HepG2 (cell line): ENCODE measurements around the gene SLC38A1. TPM values are rescaled to one million over a fixed set of nuclear protein-coding genes. Genes with fewer than 3 reads are reported as not detected.

ENCODE experiments used
- CBFB ChIP-seq: sonication (generic); formaldehyde crosslinking; IDR thresholded peaks from 2 replicates; pipeline ENCODE4 v1.4.0; 2020; ENCODE audit warnings: missing genetic modification reagents
- HNRNPUL1 ChIP-seq: fragments of 200-400 bp; formaldehyde crosslinking; IDR thresholded peaks from 2 replicates; pipeline ENCODE4 v1.6.1; 2017; ENCODE audit warnings: low read depth, mild to moderate bottlenecking, low read length, moderate library complexity
- IKZF4 ChIP-seq: sonication (generic); formaldehyde crosslinking; IDR thresholded peaks from 2 replicates; pipeline ENCODE4 v1.5.1; 2020; ENCODE audit warnings: borderline replicate concordance, mild to moderate bottlenecking, low read depth, missing genetic modification reagents; ENCODE audit errors: not compliant biosample characterization
- KDM3A ChIP-seq: IDR thresholded peaks from 2 replicates; pipeline ENCODE4 v1.6.1; 2018; ENCODE audit warnings: low read depth, missing compliant biosample characterization
- MED13 ChIP-seq: sonication (generic); formaldehyde crosslinking; IDR thresholded peaks from 2 replicates; pipeline ENCODE4 v1.5.0; 2020; ENCODE audit warnings: missing genetic modification reagents
- NRL ChIP-seq: sonication (generic); formaldehyde crosslinking; IDR thresholded peaks from 2 replicates; pipeline ENCODE4 v1.5.0; 2020; ENCODE audit warnings: missing genetic modification reagents, mild to moderate bottlenecking, moderate library complexity, borderline replicate concordance
- RFX5 ChIP-seq: IDR thresholded peaks from 2 replicates; pipeline ENCODE4 v1.6.1; 2011; ENCODE audit warnings: low read depth, low read length, improper control_type of control experiment
- TAF15 ChIP-seq: fragments of 200-400 bp; formaldehyde crosslinking; IDR thresholded peaks from one replicate; pipeline ENCODE4 v1.6.1; 2018; ENCODE audit warnings: mild to moderate bottlenecking, low read depth, low read length; ENCODE audit not compliant: poor library complexity, severe bottlenecking
- TBX3 ChIP-seq: fragments of 450-650 bp; IDR thresholded peaks from 2 replicates; pipeline ENCODE4 v1.6.1; 2017; ENCODE audit warnings: antibody characterized with exemption, mild to moderate bottlenecking, inconsistent platforms, borderline replicate concordance
- THYN1 ChIP-seq: sonication (generic); formaldehyde crosslinking; IDR thresholded peaks from 2 replicates; pipeline ENCODE4 v1.8.1; 2023; ENCODE audit warnings: low read depth, mild to moderate bottlenecking, moderate library complexity, missing genetic modification reagents, borderline replicate concordance
- ZNF253 ChIP-seq: sonication (generic); formaldehyde crosslinking; IDR thresholded peaks from 2 replicates; pipeline ENCODE4 v1.8.0; 2022; ENCODE audit warnings: mild to moderate bottlenecking, missing genetic modification reagents, borderline replicate concordance
- ZNF296 ChIP-seq: sonication (generic); formaldehyde crosslinking; conservative IDR thresholded peaks from 2 replicates; pipeline ENCODE4 v1.5.0; 2020; ENCODE audit warnings: mild to moderate bottlenecking, missing genetic modification reagents
- ZNF564 ChIP-seq: sonication (generic); formaldehyde crosslinking; IDR thresholded peaks from 2 replicates; pipeline ENCODE4 v1.8.1; 2023; ENCODE audit warnings: mild to moderate bottlenecking, missing genetic modification reagents
- ZNF652 ChIP-seq: IDR thresholded peaks from 2 replicates; pipeline ENCODE4 v1.6.1; 2016; ENCODE audit warnings: low read depth, borderline replicate concordance
- ZNF777 ChIP-seq: sonication (generic); formaldehyde crosslinking; IDR thresholded peaks from 2 replicates; pipeline ENCODE4 v1.4.0; 2020; ENCODE audit warnings: missing genetic modification reagents
- polyA plus RNA-seq, 8 experiments: library from polyadenylated mRNA; depleted of rRNA in 3 of 8; stranded (reverse) in 7 of 8; unstranded in 1 of 8; fragments of >200 nt; fragmentation: Illumina TruSeq in 4 of 8; extraction: Trizol in 4 of 8; gene quantifications; 2 replicates each; pipeline versions ENCODE4 v1.2.1 to v1.2.3, GENCODE V29; 2011 to 2016; ENCODE audit warnings: low read depth in 4 of 8, missing spikeins in 1 of 8, mixed read lengths in 1 of 8; ENCODE audit not compliant: insufficient read depth in 1 of 8
- total RNA-seq, 5 experiments: library from RNA; depleted of rRNA; stranded (reverse); fragments of >200 nt; fragmentation: Illumina TruSeq; extraction: Trizol; gene quantifications; 2 replicates each; pipeline ENCODE4 v1.2.3, GENCODE V29; 2016; ENCODE audit warnings: low read depth in 1 of 5
- TF ChIP-seq, protein P1 (sequence below): sonication (generic); formaldehyde crosslinking; IDR thresholded peaks from 2 replicates; pipeline ENCODE4 v1.4.0; 2020; ENCODE audit warnings: missing genetic modification reagents
- TF ChIP-seq, protein P2 (sequence below): sonication (generic); formaldehyde crosslinking; conservative IDR thresholded peaks from 2 replicates; pipeline ENCODE4 v1.8.1; 2023; ENCODE audit warnings: missing genetic modification reagents
- TF ChIP-seq, protein P3 (sequence below): sonication (generic); formaldehyde crosslinking; IDR thresholded peaks from 2 replicates; pipeline ENCODE4 v1.5.1; 2020; ENCODE audit warnings: mild to moderate bottlenecking, missing genetic modification reagents, moderate library complexity
- TF ChIP-seq, protein P4 (sequence below): IDR thresholded peaks from 2 replicates; pipeline ENCODE4 v1.6.1; 2018; ENCODE audit warnings: missing genetic modification reagents
- TF ChIP-seq, protein P5 (sequence below): IDR thresholded peaks from 2 replicates; pipeline ENCODE4 v1.6.1; 2016; ENCODE audit warnings: missing genetic modification reagents, missing compliant biosample characterization

The SLC38A1 gene
- total and polyA plus RNA-seq, 2 of the 13 experiments (the other 11 are each of a cell fraction or from before 2014, with no cell fraction given) = 47.0 to 50.6 TPM

DNA sequence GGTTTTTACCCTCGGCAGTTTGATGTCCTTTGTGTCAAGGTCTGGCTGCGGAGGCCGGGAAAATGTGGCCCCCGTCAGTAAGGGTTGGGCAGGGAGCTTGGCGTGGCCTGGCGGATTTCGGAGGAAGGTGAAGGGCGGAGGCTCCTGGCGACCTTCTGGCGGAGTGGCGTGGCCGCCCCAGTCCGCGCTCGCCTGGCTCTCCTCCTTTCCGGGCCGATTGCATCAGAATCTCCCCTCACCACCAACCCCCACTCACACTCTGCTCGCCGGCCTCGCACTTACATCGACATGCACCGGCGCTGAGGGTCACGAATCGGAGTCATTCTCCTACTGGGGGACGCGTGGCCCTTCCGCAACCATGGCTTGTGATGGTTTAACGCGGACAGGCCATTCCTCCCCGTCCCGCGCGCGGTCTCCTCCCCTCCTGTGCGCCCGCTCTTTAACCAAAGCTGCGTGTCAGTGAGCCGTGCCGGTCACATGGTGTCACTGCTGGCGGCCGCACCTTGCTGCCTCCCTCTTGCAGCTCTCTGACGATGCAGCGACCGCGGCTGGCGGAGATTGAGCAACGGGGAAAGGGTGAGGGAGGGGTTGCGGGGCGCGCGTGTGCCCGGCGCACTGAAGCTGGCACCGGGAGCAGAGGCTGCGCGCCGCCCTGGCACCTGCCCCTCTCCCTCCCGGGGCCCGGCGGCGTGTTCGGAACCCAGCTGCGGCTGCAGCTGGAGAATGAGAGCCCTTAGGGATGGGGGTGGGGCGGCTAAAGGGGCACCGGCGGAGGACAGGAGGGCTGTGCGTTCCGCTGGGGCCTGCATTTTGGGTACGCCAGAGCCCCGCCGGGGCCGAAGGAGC lies at the start of gene SLC38A1 (continued):
- TF ChIP-seq, protein P1, sequence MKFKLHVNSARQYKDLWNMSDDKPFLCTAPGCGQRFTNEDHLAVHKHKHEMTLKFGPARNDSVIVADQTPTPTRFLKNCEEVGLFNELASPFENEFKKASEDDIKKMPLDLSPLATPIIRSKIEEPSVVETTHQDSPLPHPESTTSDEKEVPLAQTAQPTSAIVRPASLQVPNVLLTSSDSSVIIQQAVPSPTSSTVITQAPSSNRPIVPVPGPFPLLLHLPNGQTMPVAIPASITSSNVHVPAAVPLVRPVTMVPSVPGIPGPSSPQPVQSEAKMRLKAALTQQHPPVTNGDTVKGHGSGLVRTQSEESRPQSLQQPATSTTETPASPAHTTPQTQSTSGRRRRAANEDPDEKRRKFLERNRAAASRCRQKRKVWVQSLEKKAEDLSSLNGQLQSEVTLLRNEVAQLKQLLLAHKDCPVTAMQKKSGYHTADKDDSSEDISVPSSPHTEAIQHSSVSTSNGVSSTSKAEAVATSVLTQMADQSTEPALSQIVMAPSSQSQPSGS (CRISPR knock-in tag) = peak; percentile 45
- TF ChIP-seq ZNF652 (no peak), TAF15 (no peak), IKZF4 (CRISPR knock-in tag) (peak; percentile 90), ZNF777 (CRISPR knock-in tag) (no peak), MED13 (CRISPR knock-in tag) (peak; percentile 79), HNRNPUL1 (no peak), NRL (peak; percentile 89), ZNF564 (CRISPR knock-in tag) (peak; percentile 92), TBX3 (peak; percentile 48), KDM3A (CRISPR knock-in tag) (peak; percentile 90; the same call in 1 of the 2 replicates), CBFB (CRISPR knock-in tag) (peak; percentile 44; the same call in 1 of the 2 replicates), ZNF296 (CRISPR knock-in tag) (peak; percentile 87; the same call in 1 of the 2 replicates), ZNF253 (CRISPR knock-in tag) (peak; percentile 88), THYN1 (0 out of 2 replicates have a peak, but pooled peaks have one; percentile 39), RFX5 (no peak)
- TF ChIP-seq, protein P2, sequence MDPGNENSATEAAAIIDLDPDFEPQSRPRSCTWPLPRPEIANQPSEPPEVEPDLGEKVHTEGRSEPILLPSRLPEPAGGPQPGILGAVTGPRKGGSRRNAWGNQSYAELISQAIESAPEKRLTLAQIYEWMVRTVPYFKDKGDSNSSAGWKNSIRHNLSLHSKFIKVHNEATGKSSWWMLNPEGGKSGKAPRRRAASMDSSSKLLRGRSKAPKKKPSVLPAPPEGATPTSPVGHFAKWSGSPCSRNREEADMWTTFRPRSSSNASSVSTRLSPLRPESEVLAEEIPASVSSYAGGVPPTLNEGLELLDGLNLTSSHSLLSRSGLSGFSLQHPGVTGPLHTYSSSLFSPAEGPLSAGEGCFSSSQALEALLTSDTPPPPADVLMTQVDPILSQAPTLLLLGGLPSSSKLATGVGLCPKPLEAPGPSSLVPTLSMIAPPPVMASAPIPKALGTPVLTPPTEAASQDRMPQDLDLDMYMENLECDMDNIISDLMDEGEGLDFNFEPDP = no peak
- TF ChIP-seq, protein P3, sequence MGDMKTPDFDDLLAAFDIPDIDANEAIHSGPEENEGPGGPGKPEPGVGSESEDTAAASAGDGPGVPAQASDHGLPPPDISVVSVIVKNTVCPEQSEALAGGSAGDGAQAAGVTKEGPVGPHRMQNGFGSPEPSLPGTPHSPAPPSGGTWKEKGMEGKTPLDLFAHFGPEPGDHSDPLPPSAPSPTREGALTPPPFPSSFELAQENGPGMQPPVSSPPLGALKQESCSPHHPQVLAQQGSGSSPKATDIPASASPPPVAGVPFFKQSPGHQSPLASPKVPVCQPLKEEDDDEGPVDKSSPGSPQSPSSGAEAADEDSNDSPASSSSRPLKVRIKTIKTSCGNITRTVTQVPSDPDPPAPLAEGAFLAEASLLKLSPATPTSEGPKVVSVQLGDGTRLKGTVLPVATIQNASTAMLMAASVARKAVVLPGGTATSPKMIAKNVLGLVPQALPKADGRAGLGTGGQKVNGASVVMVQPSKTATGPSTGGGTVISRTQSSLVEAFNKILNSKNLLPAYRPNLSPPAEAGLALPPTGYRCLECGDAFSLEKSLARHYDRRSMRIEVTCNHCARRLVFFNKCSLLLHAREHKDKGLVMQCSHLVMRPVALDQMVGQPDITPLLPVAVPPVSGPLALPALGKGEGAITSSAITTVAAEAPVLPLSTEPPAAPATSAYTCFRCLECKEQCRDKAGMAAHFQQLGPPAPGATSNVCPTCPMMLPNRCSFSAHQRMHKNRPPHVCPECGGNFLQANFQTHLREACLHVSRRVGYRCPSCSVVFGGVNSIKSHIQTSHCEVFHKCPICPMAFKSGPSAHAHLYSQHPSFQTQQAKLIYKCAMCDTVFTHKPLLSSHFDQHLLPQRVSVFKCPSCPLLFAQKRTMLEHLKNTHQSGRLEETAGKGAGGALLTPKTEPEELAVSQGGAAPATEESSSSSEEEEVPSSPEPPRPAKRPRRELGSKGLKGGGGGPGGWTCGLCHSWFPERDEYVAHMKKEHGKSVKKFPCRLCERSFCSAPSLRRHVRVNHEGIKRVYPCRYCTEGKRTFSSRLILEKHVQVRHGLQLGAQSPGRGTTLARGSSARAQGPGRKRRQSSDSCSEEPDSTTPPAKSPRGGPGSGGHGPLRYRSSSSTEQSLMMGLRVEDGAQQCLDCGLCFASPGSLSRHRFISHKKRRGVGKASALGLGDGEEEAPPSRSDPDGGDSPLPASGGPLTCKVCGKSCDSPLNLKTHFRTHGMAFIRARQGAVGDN (CRISPR knock-in tag) = peak; percentile 100
- TF ChIP-seq, protein P4, sequence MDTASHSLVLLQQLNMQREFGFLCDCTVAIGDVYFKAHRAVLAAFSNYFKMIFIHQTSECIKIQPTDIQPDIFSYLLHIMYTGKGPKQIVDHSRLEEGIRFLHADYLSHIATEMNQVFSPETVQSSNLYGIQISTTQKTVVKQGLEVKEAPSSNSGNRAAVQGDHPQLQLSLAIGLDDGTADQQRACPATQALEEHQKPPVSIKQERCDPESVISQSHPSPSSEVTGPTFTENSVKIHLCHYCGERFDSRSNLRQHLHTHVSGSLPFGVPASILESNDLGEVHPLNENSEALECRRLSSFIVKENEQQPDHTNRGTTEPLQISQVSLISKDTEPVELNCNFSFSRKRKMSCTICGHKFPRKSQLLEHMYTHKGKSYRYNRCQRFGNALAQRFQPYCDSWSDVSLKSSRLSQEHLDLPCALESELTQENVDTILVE (CRISPR knock-in tag) = peak; percentile 69; the same call in 1 of the 2 replicates
- TF ChIP-seq, protein P5, sequence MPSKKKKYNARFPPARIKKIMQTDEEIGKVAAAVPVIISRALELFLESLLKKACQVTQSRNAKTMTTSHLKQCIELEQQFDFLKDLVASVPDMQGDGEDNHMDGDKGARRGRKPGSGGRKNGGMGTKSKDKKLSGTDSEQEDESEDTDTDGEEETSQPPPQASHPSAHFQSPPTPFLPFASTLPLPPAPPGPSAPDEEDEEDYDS (CRISPR knock-in tag) = peak; percentile 82
